ENCODE measurements around the gene KCNQ5. TPM values are rescaled to one million over a fixed set of nuclear protein-coding genes. Genes with fewer than 3 reads are reported as not detected.

KCNQ5 gene
- total RNA-seq, 1 experiment from 2014 or later = 9.4 TPM

DNA sequence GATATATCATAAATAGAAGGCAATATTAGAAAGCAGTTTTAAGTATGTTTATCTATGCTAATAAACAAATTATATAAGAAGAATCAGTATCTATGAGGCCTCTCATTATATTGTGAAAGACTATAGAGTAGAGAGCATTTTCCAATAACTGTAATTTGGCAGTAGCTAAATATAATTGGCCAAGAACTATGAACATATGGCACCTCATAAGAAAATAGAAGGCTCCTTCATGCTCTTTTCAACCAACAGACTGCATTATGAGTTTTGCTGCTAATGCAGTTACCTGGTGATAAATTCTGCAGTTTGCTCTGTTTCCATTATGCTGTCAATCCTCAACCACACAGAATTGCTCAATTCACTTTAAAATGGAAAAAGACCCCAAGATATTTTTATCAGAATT is 382.4 kb downstream of the KCNQ5 start:
- ATAC-seq (no peak), DNase-seq (ENCODE audit: low read depth, low spot score) (no peak)
- Histone ChIP-seq H3K4me1 (ENCODE audit: control insufficient read depth, insufficient read depth, low read length) (no peaks in the 10 kb centered on the region), H3K9me3 (ENCODE audit: control insufficient read depth, insufficient read depth, low read depth, low read length) (0 out of 2 replicates have a peak, but pooled peaks cover 4% of the 10 kb centered on the region), H3K4me3 (ENCODE audit: low read depth in 2 of 2, low read length in 2 of 2) (no peak overlapping the region), H3K27me3 (ENCODE audit: control insufficient read depth, insufficient read depth, low read length) (no peaks in the 10 kb centered on the region), H3K36me3 (ENCODE audit: control insufficient read depth, insufficient read depth, low read length) (no peaks in the 10 kb centered on the region), H3K27ac (ENCODE audit: low read length) (no peak overlapping the region)
- in situ Hi-C loops (cut with HindIII; ENCODE audit: low pct_unique_long_range_greater_than_20kb, low sequenced_read_pairs) (no loop called here), intact Hi-C loops (cut with micrococcal nuclease; ENCODE audit: unreplicated experiment) (no loop called here)
- CTCF ChIA-PET = no interaction called here
- TF ChIP-seq, protein P1, sequence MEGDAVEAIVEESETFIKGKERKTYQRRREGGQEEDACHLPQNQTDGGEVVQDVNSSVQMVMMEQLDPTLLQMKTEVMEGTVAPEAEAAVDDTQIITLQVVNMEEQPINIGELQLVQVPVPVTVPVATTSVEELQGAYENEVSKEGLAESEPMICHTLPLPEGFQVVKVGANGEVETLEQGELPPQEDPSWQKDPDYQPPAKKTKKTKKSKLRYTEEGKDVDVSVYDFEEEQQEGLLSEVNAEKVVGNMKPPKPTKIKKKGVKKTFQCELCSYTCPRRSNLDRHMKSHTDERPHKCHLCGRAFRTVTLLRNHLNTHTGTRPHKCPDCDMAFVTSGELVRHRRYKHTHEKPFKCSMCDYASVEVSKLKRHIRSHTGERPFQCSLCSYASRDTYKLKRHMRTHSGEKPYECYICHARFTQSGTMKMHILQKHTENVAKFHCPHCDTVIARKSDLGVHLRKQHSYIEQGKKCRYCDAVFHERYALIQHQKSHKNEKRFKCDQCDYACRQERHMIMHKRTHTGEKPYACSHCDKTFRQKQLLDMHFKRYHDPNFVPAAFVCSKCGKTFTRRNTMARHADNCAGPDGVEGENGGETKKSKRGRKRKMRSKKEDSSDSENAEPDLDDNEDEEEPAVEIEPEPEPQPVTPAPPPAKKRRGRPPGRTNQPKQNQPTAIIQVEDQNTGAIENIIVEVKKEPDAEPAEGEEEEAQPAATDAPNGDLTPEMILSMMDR (IDR thresholded peaks at IDR 0.05) = no peak
- TF ChIP-seq SIN3A (IDR thresholded peaks at IDR 0.05; ENCODE audit: borderline replicate concordance, insufficient read depth, low read depth, low read length) (no peak), TCF7L2 (IDR thresholded peaks at IDR 0.05; ENCODE audit: low read depth, low read length) (no peak), POLR2AphosphoS5 (IDR thresholded peaks at IDR 0.05; ENCODE audit: low read depth, low read length) (no peak), REST (IDR thresholded peaks at IDR 0.05; ENCODE audit: insufficient read depth in 1 of 2, low read depth in 2 of 2, low read length in 1 of 2) (no peak)
- POLR2A ChIA-PET = no interaction called here
- no TSS peak for BruUV-seq (replicated peaks)

DNA sequence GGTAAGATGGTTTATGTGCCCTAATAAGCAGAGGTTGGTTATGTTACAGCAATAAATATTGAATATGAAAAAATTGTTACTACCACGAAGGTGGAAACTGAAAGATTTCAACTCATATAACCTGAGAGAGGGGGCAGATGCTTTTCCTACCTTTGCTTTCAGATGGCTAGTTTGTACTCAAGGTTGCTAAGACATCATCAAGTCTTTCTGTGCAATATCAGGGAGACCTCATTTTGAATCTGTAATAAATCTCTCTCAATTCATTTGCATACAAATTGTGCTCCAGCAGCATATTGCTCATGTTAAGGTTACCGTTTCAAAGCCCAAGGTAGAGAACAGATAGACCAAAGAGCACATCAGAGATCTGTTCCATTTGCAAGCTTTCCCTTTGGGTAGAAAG is 383.0 kb downstream of the KCNQ5 start:
- no peak overlapping the region for H3K4me3 ChIP-seq (ENCODE audit: low read depth in 2 of 2, low read length in 2 of 2)
- H3K36me3 ChIP-seq (ENCODE audit: control insufficient read depth, insufficient read depth, low read length) = no peaks in the 10 kb centered on the region
- no peaks in the 10 kb centered on the region for H3K4me1 ChIP-seq (ENCODE audit: control insufficient read depth, insufficient read depth, low read length)
- CTCF ChIA-PET = no interaction called here
- no peak for TF ChIP-seq TCF7L2 (IDR thresholded peaks at IDR 0.05; ENCODE audit: low read depth, low read length)
- TF ChIP-seq, protein P1 (IDR thresholded peaks at IDR 0.05) = no peak
- no peak for TF ChIP-seq SIN3A (IDR thresholded peaks at IDR 0.05; ENCODE audit: borderline replicate concordance, insufficient read depth, low read depth, low read length)
- TF ChIP-seq POLR2AphosphoS5 (IDR thresholded peaks at IDR 0.05; ENCODE audit: low read depth, low read length) = no peak
- TF ChIP-seq REST (IDR thresholded peaks at IDR 0.05; ENCODE audit: insufficient read depth in 1 of 2, low read depth in 2 of 2, low read length in 1 of 2) = no peak
- H3K27me3 ChIP-seq (ENCODE audit: control insufficient read depth, insufficient read depth, low read length) = no peaks in the 10 kb centered on the region
- H3K9me3 ChIP-seq (ENCODE audit: control insufficient read depth, insufficient read depth, low read depth, low read length) = 0 out of 2 replicates have a peak, but pooled peaks cover 4% of the 10 kb centered on the region
- BruUV-seq (replicated peaks) = no TSS peak
- POLR2A ChIA-PET = no interaction called here
- H3K27ac ChIP-seq (ENCODE audit: low read length) = no peak overlapping the region
- DNase-seq (ENCODE audit: low read depth, low spot score) = no peak
- intact Hi-C loops (cut with micrococcal nuclease; ENCODE audit: unreplicated experiment) = no loop called here
- in situ Hi-C loops (cut with HindIII; ENCODE audit: low pct_unique_long_range_greater_than_20kb, low sequenced_read_pairs) = no loop called here
- ATAC-seq = no peak

All from Panc1 (cell line).